Ishikawa (cell line): ENCODE measurements around the gene CEP83.

ENCODE experiments used
- CEBPB ChIP-seq: IDR thresholded peaks from 2 replicates; pipeline ENCODE4 v1.6.1; 2012
- CREB1 ChIP-seq: IDR thresholded peaks from 2 replicates; pipeline ENCODE4 v1.6.1; 2012; ENCODE audit warnings: low read depth
- EGR1 ChIP-seq: IDR thresholded peaks from 2 replicates; pipeline ENCODE4 v1.6.1; 2012
- EP300 ChIP-seq: IDR thresholded peaks from 2 replicates; pipeline ENCODE4 v1.6.1; 2012; ENCODE audit warnings: borderline replicate concordance
- FOXM1 ChIP-seq: IDR thresholded peaks from 2 replicates; pipeline ENCODE4 v1.6.1; 2012; ENCODE audit warnings: low read depth, borderline replicate concordance
- NFIC ChIP-seq: IDR thresholded peaks from 2 replicates; pipeline ENCODE4 v1.6.1; 2012
- RAD21 ChIP-seq: IDR thresholded peaks from 2 replicates; pipeline ENCODE4 v1.6.1; 2012; ENCODE audit warnings: low read depth
- TAF1 ChIP-seq: IDR thresholded peaks from 2 replicates; pipeline ENCODE4 v1.6.1; 2012; ENCODE audit warnings: low read depth, mild to moderate bottlenecking
- TF ChIP-seq, protein P1 (sequence below): IDR thresholded peaks from 2 replicates; pipeline ENCODE4 v1.6.1; 2012; ENCODE audit warnings: low read depth, mild to moderate bottlenecking
- TF ChIP-seq, protein P2 (sequence below): IDR thresholded peaks from 2 replicates; pipeline ENCODE4 v1.6.1; 2012

DNA sequence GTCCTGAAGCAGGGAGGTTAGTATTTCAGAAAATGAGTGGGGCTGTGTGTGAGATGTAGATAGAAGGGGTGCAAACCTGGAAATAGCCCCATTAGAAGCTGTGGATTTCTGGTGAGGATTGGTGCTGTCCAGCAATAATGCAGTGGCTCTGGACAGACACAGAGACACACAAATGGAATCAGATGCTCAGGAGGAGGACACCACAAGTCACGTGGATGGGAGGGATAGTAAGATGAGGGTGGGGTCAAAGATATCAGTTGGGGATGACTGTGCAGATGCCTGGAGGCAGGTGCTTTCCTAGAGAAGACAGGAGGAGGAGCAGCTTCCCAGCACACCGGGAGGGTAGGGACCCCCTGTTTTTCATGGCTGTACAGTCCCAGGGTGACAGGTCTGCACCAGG is 174.8 kb downstream of the CEP83 start:
- TF ChIP-seq RAD21 = no peak
- TF ChIP-seq, protein P1, sequence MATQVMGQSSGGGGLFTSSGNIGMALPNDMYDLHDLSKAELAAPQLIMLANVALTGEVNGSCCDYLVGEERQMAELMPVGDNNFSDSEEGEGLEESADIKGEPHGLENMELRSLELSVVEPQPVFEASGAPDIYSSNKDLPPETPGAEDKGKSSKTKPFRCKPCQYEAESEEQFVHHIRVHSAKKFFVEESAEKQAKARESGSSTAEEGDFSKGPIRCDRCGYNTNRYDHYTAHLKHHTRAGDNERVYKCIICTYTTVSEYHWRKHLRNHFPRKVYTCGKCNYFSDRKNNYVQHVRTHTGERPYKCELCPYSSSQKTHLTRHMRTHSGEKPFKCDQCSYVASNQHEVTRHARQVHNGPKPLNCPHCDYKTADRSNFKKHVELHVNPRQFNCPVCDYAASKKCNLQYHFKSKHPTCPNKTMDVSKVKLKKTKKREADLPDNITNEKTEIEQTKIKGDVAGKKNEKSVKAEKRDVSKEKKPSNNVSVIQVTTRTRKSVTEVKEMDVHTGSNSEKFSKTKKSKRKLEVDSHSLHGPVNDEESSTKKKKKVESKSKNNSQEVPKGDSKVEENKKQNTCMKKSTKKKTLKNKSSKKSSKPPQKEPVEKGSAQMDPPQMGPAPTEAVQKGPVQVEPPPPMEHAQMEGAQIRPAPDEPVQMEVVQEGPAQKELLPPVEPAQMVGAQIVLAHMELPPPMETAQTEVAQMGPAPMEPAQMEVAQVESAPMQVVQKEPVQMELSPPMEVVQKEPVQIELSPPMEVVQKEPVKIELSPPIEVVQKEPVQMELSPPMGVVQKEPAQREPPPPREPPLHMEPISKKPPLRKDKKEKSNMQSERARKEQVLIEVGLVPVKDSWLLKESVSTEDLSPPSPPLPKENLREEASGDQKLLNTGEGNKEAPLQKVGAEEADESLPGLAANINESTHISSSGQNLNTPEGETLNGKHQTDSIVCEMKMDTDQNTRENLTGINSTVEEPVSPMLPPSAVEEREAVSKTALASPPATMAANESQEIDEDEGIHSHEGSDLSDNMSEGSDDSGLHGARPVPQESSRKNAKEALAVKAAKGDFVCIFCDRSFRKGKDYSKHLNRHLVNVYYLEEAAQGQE = no peak
- TF ChIP-seq CEBPB = no peak
- TF ChIP-seq TAF1 = no peak
- no peak for TF ChIP-seq EGR1
- TF ChIP-seq EP300 = no peak
- TF ChIP-seq CREB1 = no peak
- TF ChIP-seq FOXM1 = no peak
- TF ChIP-seq, protein P2, sequence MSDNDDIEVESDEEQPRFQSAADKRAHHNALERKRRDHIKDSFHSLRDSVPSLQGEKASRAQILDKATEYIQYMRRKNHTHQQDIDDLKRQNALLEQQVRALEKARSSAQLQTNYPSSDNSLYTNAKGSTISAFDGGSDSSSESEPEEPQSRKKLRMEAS = no peak
- no peak for TF ChIP-seq NFIC
